ENCODE measurements around the gene YWHAG. TPM values are rescaled to one million over a fixed set of nuclear protein-coding genes. Genes with fewer than 3 reads are reported as not detected.

YWHAG gene
- polyA plus RNA-seq, 3 donors, result 6.9 to 12.2 (median 9.3) TPM

DNA sequence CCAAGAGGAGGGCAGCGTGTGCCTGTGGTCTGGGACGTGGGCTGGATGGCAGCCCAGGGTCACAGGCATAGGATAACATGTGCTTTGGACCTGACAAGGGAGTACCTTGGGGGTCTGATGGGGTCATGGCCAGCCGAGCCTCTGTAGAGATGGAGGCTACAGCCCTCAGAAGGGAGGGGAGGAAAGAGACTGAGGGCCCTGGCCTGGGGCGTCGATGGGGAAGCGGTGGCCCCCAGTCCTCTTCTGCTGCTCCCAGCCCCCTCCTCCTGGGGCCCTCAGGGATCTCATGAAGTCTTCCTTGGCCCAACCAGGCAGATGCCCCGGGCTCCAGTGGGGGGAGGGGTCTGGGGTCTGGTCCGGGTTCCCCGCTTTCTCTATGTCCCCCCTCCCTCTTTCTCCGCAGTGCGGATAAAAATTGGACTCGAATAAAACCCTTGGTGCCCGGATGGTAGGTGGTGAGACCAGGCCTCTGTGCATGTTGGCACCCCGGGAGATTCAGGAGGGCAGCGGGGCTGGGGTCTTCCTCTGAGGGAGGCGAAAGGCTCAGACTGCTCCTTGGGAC lies 71.9 kb downstream of the YWHAG start:
- no peaks in the 10 kb centered on the region for H3K36me3 ChIP-seq (replicated peaks in 1 of 2; ENCODE audit: control insufficient read depth in 1 of 2, insufficient read depth in 2 of 2, low read length in 2 of 2)

DNA sequence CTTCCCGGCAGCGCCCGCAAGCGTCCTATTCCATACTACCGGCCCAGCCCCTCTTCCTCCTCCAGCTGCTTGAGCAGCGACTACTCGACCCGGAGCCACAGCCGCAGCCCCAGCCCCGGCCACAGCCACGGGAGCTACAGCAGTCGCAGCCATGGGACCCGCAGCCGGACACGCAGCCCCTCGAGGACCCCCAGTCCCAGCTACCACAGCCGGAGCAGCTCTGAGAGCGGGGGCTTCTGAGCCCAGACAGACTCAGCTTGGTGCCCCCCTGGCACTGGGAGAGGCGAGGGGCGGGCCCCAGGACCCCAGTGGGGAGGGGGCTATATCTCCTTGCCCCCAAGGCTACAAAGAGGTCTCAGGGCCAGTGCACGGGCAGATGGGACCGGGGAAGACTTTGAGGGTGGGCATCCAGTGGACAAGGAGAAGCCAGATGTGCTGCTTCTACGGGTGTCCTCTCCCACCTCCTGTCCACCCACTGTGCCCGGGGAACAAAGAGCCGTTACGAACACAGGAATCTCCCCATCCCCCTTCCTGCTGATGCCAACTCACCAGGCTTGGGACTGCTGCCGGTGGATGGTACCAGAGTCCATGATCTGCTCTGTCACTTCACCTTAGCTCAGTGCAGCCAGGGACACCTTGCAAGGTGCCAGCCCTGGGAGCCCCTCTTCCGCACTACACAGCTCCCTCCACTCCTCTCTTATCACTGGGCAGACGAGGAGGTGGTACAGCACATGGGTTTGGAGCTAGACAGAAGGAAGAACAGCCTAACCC lies 73.0 kb downstream of the YWHAG start:
- no peak overlapping the region for H2AFZ ChIP-seq (ENCODE audit: insufficient read depth, low read depth, low read length, poor library complexity, severe bottlenecking)
- no peak overlapping the region for H3K9ac ChIP-seq (ENCODE audit: insufficient read depth, low read length, poor library complexity, severe bottlenecking)
- no peak overlapping the region for H3K27ac Mint-ChIP-seq
- peaks cover 13% of the 10 kb centered on the region for H3K4me1 Mint-ChIP-seq
- peaks cover 0 to 12% (median 7%) of the 10 kb centered on the region in 7 donors for H3K9me3 Mint-ChIP-seq
- H3K4me1 ChIP-seq (ENCODE audit: control insufficient read depth in 1 of 2, insufficient read depth in 2 of 2, low read length in 2 of 2), result peaks cover 7 to 17% of the 10 kb centered on the region in 2 donors
- H3K4me2 ChIP-seq (replicated peaks; ENCODE audit: extremely low read depth, low read length, poor library complexity, severe bottlenecking), result no peak overlapping the region
- WGBS (ENCODE audit: insufficient coverage), result 95% methylated on average over 21 of the region's 29 CpGs
- peaks cover 47 to 54% (median 51%) of the 10 kb centered on the region in 3 donors for H3K27me3 Mint-ChIP-seq (ENCODE audit: low read depth in 3 of 3)
- H3K9me3 ChIP-seq (replicated peaks in 1 of 2; ENCODE audit: control insufficient read depth in 1 of 2, insufficient read depth in 1 of 2, low read length in 2 of 2), result no peaks in the 10 kb centered on the region
- TF ChIP-seq, protein P1, sequence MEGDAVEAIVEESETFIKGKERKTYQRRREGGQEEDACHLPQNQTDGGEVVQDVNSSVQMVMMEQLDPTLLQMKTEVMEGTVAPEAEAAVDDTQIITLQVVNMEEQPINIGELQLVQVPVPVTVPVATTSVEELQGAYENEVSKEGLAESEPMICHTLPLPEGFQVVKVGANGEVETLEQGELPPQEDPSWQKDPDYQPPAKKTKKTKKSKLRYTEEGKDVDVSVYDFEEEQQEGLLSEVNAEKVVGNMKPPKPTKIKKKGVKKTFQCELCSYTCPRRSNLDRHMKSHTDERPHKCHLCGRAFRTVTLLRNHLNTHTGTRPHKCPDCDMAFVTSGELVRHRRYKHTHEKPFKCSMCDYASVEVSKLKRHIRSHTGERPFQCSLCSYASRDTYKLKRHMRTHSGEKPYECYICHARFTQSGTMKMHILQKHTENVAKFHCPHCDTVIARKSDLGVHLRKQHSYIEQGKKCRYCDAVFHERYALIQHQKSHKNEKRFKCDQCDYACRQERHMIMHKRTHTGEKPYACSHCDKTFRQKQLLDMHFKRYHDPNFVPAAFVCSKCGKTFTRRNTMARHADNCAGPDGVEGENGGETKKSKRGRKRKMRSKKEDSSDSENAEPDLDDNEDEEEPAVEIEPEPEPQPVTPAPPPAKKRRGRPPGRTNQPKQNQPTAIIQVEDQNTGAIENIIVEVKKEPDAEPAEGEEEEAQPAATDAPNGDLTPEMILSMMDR (IDR thresholded peaks at IDR 0.05), result no peak
- H4K20me1 ChIP-seq (ENCODE audit: insufficient read depth, low read length), result no peaks in the 10 kb centered on the region
- H3K27me3 ChIP-seq (ENCODE audit: control insufficient read depth in 2 of 2, insufficient read depth in 2 of 2, low read length in 2 of 2), result peaks cover 20 to 31% of the 10 kb centered on the region in 2 donors
- no peak overlapping the region for H3K4me3 ChIP-seq (replicated peaks in 1 of 3; ENCODE audit: low read depth in 2 of 3, low read length in 3 of 3)
- no peak for DNase-seq
- no peak overlapping the region for H3K4me3 Mint-ChIP-seq
- no peaks in the 10 kb centered on the region for H3K36me3 ChIP-seq (replicated peaks in 1 of 2; ENCODE audit: control insufficient read depth in 1 of 2, insufficient read depth in 2 of 2, low read length in 2 of 2)
- H3K79me2 ChIP-seq (ENCODE audit: insufficient read depth, low read length), result no peaks in the 10 kb centered on the region
- no peak overlapping the region for H3K27ac ChIP-seq (ENCODE audit: low read depth in 1 of 2, low read length in 2 of 2)
- intact Hi-C loops (cut with micrococcal nuclease), result no loop called here
- peaks cover 6 to 9% of the 10 kb centered on the region in 2 donors for H3K36me3 Mint-ChIP-seq

More for the DNA sequence above, 71.9 kb downstream of the YWHAG start:
- TF ChIP-seq, protein P1 (IDR thresholded peaks at IDR 0.05), result no peak
- no peak overlapping the region for H3K9ac ChIP-seq (ENCODE audit: insufficient read depth, low read length, poor library complexity, severe bottlenecking)
- intact Hi-C loops (cut with micrococcal nuclease), result no loop called here
- H3K27ac Mint-ChIP-seq, result no peak overlapping the region
- H4K20me1 ChIP-seq (ENCODE audit: insufficient read depth, low read length), result no peaks in the 10 kb centered on the region
- H3K9me3 ChIP-seq (replicated peaks in 1 of 2; ENCODE audit: control insufficient read depth in 1 of 2, insufficient read depth in 1 of 2, low read length in 2 of 2), result no peaks in the 10 kb centered on the region
- peaks cover 17% of the 10 kb centered on the region for H3K4me1 Mint-ChIP-seq
- peaks cover 12 to 22% of the 10 kb centered on the region in 2 donors for H3K27me3 ChIP-seq (ENCODE audit: control insufficient read depth in 2 of 2, insufficient read depth in 2 of 2, low read length in 2 of 2)
- H3K4me3 ChIP-seq (replicated peaks in 1 of 3; ENCODE audit: low read depth in 2 of 3, low read length in 3 of 3), result no peak overlapping the region
- no peak overlapping the region for H3K27ac ChIP-seq (ENCODE audit: low read depth in 1 of 2, low read length in 2 of 2)
- H3K9me3 Mint-ChIP-seq, result peaks cover 0 to 7% (median 3%) of the 10 kb centered on the region in 7 donors
- DNase-seq, result no peak
- no peak overlapping the region for H3K4me2 ChIP-seq (replicated peaks; ENCODE audit: extremely low read depth, low read length, poor library complexity, severe bottlenecking)
- peaks cover 12 to 23% of the 10 kb centered on the region in 2 donors for H3K4me1 ChIP-seq (ENCODE audit: control insufficient read depth in 1 of 2, insufficient read depth in 2 of 2, low read length in 2 of 2)
- no peaks in the 10 kb centered on the region for H3K79me2 ChIP-seq (ENCODE audit: insufficient read depth, low read length)
- no peak overlapping the region for H3K4me3 Mint-ChIP-seq
- H3K36me3 Mint-ChIP-seq, result peaks cover 2 to 3% of the 10 kb centered on the region in 2 donors
- H2AFZ ChIP-seq (ENCODE audit: insufficient read depth, low read depth, low read length, poor library complexity, severe bottlenecking), result no peak overlapping the region
- H3K27me3 Mint-ChIP-seq (ENCODE audit: low read depth in 3 of 3), result peaks cover 38 to 46% (median 41%) of the 10 kb centered on the region in 3 donors
- WGBS (ENCODE audit: insufficient coverage), result 85% methylated on average over 7 of the region's 16 CpGs

Measured in CD14-positive monocyte (primary cell).